OCI-LY1 (cell line): ENCODE results near the gene GLTPD2.

ENCODE experiments used
- EZH2 ChIP-seq: fragments of 200-600 bp; sonication (generic), shearing (Covaris generic); IDR thresholded peaks from 2 replicates; pipeline ENCODE4 v1.8.0; 2017; ENCODE audit warnings: borderline replicate concordance, mixed run types, mild to moderate bottlenecking, antibody characterized with exemption, low read length, moderate library complexity, mixed read lengths
- TF ChIP-seq, protein P1 (sequence below): fragments of 200-600 bp; sonication (generic), shearing (Covaris generic); IDR thresholded peaks from 2 replicates; pipeline ENCODE4 v1.5.1; 2017; ENCODE audit warnings: mild to moderate bottlenecking, antibody characterized with exemption, low read length, moderate library complexity, mixed read lengths

GRCh38 chr17:4782652-4783051 lies 6.1 kb upstream of the GLTPD2 start:
- TF ChIP-seq, protein P1, sequence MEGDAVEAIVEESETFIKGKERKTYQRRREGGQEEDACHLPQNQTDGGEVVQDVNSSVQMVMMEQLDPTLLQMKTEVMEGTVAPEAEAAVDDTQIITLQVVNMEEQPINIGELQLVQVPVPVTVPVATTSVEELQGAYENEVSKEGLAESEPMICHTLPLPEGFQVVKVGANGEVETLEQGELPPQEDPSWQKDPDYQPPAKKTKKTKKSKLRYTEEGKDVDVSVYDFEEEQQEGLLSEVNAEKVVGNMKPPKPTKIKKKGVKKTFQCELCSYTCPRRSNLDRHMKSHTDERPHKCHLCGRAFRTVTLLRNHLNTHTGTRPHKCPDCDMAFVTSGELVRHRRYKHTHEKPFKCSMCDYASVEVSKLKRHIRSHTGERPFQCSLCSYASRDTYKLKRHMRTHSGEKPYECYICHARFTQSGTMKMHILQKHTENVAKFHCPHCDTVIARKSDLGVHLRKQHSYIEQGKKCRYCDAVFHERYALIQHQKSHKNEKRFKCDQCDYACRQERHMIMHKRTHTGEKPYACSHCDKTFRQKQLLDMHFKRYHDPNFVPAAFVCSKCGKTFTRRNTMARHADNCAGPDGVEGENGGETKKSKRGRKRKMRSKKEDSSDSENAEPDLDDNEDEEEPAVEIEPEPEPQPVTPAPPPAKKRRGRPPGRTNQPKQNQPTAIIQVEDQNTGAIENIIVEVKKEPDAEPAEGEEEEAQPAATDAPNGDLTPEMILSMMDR: no peak
- TF ChIP-seq EZH2: no peak
